ENCODE results near the gene XRCC3.
"Not testable (repeated sequence)": the region's sequence is repeated elsewhere in the genome, so short reads cannot be mapped to it uniquely, and the experiment has no call there.

The XRCC3 gene

GRCh38 chr14:103692159-103692558, 23.1 kb downstream of the XRCC3 start:
- no peak for DNase-seq (ENCODE audit: low read depth)
- H3K4me3 ChIP-seq (ENCODE audit: low read depth, low read length), result no peak overlapping the region
- no peak for TF ChIP-seq CTCF (IDR thresholded peaks at IDR 0.05; ENCODE audit: control insufficient read depth, extremely low read depth, insufficient read depth)

- H3K4me3 ChIP-seq (ENCODE audit: low read depth, low read length), result not testable (repeated sequence)
Measured at GRCh38 chr14:103691655-103692054, 23.6 kb downstream of the XRCC3 start.

GRCh38 chr14:103690332-103690731, 24.9 kb downstream of the XRCC3 start:
- no peak overlapping the region for H3K4me3 ChIP-seq (ENCODE audit: low read depth, low read length)
- no peak for TF ChIP-seq CTCF (IDR thresholded peaks at IDR 0.05; ENCODE audit: control insufficient read depth, extremely low read depth, insufficient read depth)
- no peak for DNase-seq (ENCODE audit: low read depth)

More at GRCh38 chr14:103691655-103692054, 23.6 kb downstream of the XRCC3 start:
- DNase-seq (ENCODE audit: low read depth), result not testable (repeated sequence)

- TF ChIP-seq CTCF (IDR thresholded peaks at IDR 0.05; ENCODE audit: control insufficient read depth, extremely low read depth, insufficient read depth), result no peak
- no peak overlapping the region for H3K4me3 ChIP-seq (ENCODE audit: low read depth, low read length)
- DNase-seq (ENCODE audit: low read depth), result no peak
Measured at GRCh38 chr14:103688906-103689902, 26.0 kb downstream of the XRCC3 start.

- TF ChIP-seq CTCF (IDR thresholded peaks at IDR 0.05; ENCODE audit: control insufficient read depth, extremely low read depth, insufficient read depth), result no peak
- DNase-seq (ENCODE audit: low read depth), result no peak
- no peak overlapping the region for H3K4me3 ChIP-seq (ENCODE audit: low read depth, low read length)
Measured at GRCh38 chr14:103688441-103688840, 26.8 kb downstream of the XRCC3 start.

- DNase-seq (ENCODE audit: low read depth), result no peak
Measured at GRCh38 chr14:103687712-103688111, 27.5 kb downstream of the XRCC3 start.

More at GRCh38 chr14:103687712-103688111, 27.5 kb downstream of the XRCC3 start:
- no peak overlapping the region for H3K4me3 ChIP-seq (ENCODE audit: low read depth, low read length)
- TF ChIP-seq CTCF (IDR thresholded peaks at IDR 0.05; ENCODE audit: control insufficient read depth, extremely low read depth, insufficient read depth), result no peak

Data from LNCaP clone FGC (cell line).